Liver (tissue), 9 donors: ENCODE results near the gene PLB1. TPM values are rescaled to one million over a fixed set of nuclear protein-coding genes. Genes with fewer than 3 reads are reported as not detected.

ENCODE experiments used
- DNase-seq: peaks from one replicate; pipeline ENCODE4 v3.0.0-alpha.2; 2017; ENCODE audit warnings: low spot score
- H3K27ac ChIP-seq, 2 donors: one replicate each; pipeline ENCODE4 v1.7.0; 2013; ENCODE audit warnings: inconsistent platforms in 2 of 2, low read length in 2 of 2, control low read depth in 1 of 2, low read depth in 1 of 2, mild to moderate bottlenecking in 1 of 2
- H3K27me3 ChIP-seq, 4 donors: one replicate each; pipeline versions ENCODE4 v1.6.1 to v1.7.0; 2013; ENCODE audit warnings: low read length in 3 of 4, inconsistent platforms in 1 of 4, mild to moderate bottlenecking in 1 of 4, moderate library complexity in 1 of 4; ENCODE audit not compliant: control insufficient read depth in 4 of 4, insufficient read depth in 4 of 4
- H3K36me3 ChIP-seq, 4 donors: one replicate each; pipeline versions ENCODE4 v1.6.1 to v1.7.0; 2013; ENCODE audit warnings: low read length in 3 of 4, mild to moderate bottlenecking in 3 of 4, low read depth in 1 of 4, moderate library complexity in 1 of 4; ENCODE audit not compliant: control insufficient read depth in 4 of 4, insufficient read depth in 3 of 4
- H3K4me1 ChIP-seq, 4 donors: one replicate each; pipeline versions ENCODE4 v1.6.1 to v1.7.0; 2013; ENCODE audit warnings: low read length in 3 of 4, mild to moderate bottlenecking in 3 of 4, moderate library complexity in 1 of 4; ENCODE audit not compliant: control insufficient read depth in 4 of 4, insufficient read depth in 4 of 4
- H3K4me3 ChIP-seq, 3 donors: one replicate each; pipeline versions ENCODE4 v1.6.1 to v1.7.0; 2013; ENCODE audit warnings: low read length in 3 of 3, control low read depth in 1 of 3, low read depth in 1 of 3, mild to moderate bottlenecking in 1 of 3
- H3K9ac ChIP-seq, 2 donors: one replicate each; pipeline ENCODE4 v1.7.0; 2013; ENCODE audit warnings: low read length in 2 of 2, mild to moderate bottlenecking in 2 of 2, moderate library complexity in 2 of 2, control low read depth in 1 of 2, low read depth in 1 of 2
- H3K9me3 ChIP-seq, 4 donors: one replicate each; pipeline versions ENCODE4 v1.6.1 to v1.7.0; 2013; ENCODE audit warnings: low read length in 3 of 4; ENCODE audit not compliant: control insufficient read depth in 4 of 4
- EGR1 ChIP-seq, 2 donors: IDR thresholded peaks; 2 replicates each; pipeline ENCODE4 v1.6.1; 2016 to 2018; ENCODE audit warnings: antibody characterized with exemption in 2 of 2, low read depth in 2 of 2
- FOXA1 ChIP-seq: IDR thresholded peaks from 2 replicates; pipeline ENCODE4 v1.6.1; 2016; ENCODE audit warnings: antibody characterized with exemption
- FOXA2 ChIP-seq: IDR thresholded peaks from 2 replicates; pipeline ENCODE4 v1.6.1; 2016; ENCODE audit warnings: antibody characterized with exemption
- GABPA ChIP-seq, 2 donors: IDR thresholded peaks in 1 of 2; conservative IDR thresholded peaks in 1 of 2; 2 replicates each; pipeline ENCODE4 v1.6.1; 2016; ENCODE audit warnings: antibody characterized with exemption in 2 of 2, mild to moderate bottlenecking in 1 of 2, moderate library complexity in 1 of 2
- HNF4A ChIP-seq, 2 donors: conservative IDR thresholded peaks; 2 replicates each; pipeline ENCODE4 v1.6.1; 2016; ENCODE audit warnings: antibody characterized with exemption in 2 of 2, mild to moderate bottlenecking in 2 of 2
- HNF4G ChIP-seq: IDR thresholded peaks from 2 replicates; pipeline ENCODE4 v1.6.1; 2016; ENCODE audit warnings: antibody characterized with exemption
- JUND ChIP-seq, 2 donors: IDR thresholded peaks; 2 replicates each; pipeline ENCODE4 v1.6.1; 2016; ENCODE audit warnings: antibody characterized with exemption in 2 of 2
- NR2F2 ChIP-seq: IDR thresholded peaks from 2 replicates; pipeline ENCODE4 v1.6.1; 2016; ENCODE audit warnings: antibody characterized with exemption
- RAD21 ChIP-seq, 2 donors: IDR thresholded peaks; 2 replicates each; pipeline ENCODE4 v1.6.1; 2016; ENCODE audit warnings: antibody characterized with exemption in 2 of 2, mild to moderate bottlenecking in 2 of 2
- RXRA ChIP-seq, 2 donors: IDR thresholded peaks; 2 replicates each; pipeline ENCODE4 v1.6.1; 2017 to 2018; ENCODE audit warnings: antibody characterized with exemption in 2 of 2, mild to moderate bottlenecking in 1 of 2
- SP1 ChIP-seq: IDR thresholded peaks from 2 replicates; pipeline ENCODE4 v1.6.1; 2018; ENCODE audit warnings: antibody characterized with exemption, mild to moderate bottlenecking
- TAF1 ChIP-seq: conservative IDR thresholded peaks from 2 replicates; pipeline ENCODE4 v1.6.1; 2016; ENCODE audit warnings: antibody characterized with exemption, mild to moderate bottlenecking
- YY1 ChIP-seq: IDR thresholded peaks from 2 replicates; pipeline ENCODE4 v1.6.1; 2016; ENCODE audit warnings: antibody characterized with exemption, mild to moderate bottlenecking
- WGBS: extraction: QIAGEN DNeasy Blood & Tissue Kit; methylation state at CpG from one replicate; pipeline ENCODE4 v1.1.7; 2013; 5-methylcytosine and 5-hydroxymethylcytosine counted together
- polyA plus RNA-seq, 2 donors: library from polyadenylated mRNA; stranded (reverse) in 1 of 2; unstranded in 1 of 2; fragments of 200-250 nt in 1 of 2; fragments of >200 nt in 1 of 2; fragmentation: Nextera tagmentation in 1 of 2; extraction: Ambion mirVana in 1 of 2; gene quantifications; one replicate each; pipeline versions ENCODE4 v1.2.1 to v1.2.3, GENCODE V29; 2013 to 2015
- total RNA-seq, 2 donors: library from RNA; depleted of rRNA; stranded (reverse); fragments of >200 nt; gene quantifications; one replicate each; pipeline ENCODE4 v1.2.3, GENCODE V29; 2014
- TF ChIP-seq, protein P1 (sequence below): IDR thresholded peaks from 2 replicates; pipeline ENCODE4 v1.6.1; 2016; ENCODE audit warnings: antibody characterized with exemption
- TF ChIP-seq, protein P2 (sequence below): IDR thresholded peaks from 2 replicates; pipeline ENCODE4 v1.6.1; 2016; ENCODE audit warnings: antibody characterized with exemption
- TF ChIP-seq, protein P3 (sequence below): IDR thresholded peaks from 2 replicates; pipeline ENCODE4 v1.6.1; 2016; ENCODE audit warnings: antibody characterized with exemption, mild to moderate bottlenecking
- TF ChIP-seq, protein P4 (sequence below): IDR thresholded peaks from 2 replicates; pipeline ENCODE4 v1.6.1; 2016; ENCODE audit warnings: antibody characterized with exemption
- TF ChIP-seq, protein P5 (sequence below): fragments of 150-350 bp; IDR thresholded peaks from 2 replicates; pipeline ENCODE4 v1.5.1; 2017; ENCODE audit warnings: improper control_type of control experiment, low read depth, low read length; ENCODE audit not compliant: missing input control
- donor health status: healthy.
- donor health status: healthy.
- donor health status: healthy.
- donor health status: healthy.
- donor health status: healthy.

PLB1 gene
- total and polyA plus RNA-seq, 4 donors = 0.58 to 4.5 (median 1.6) TPM

DNA sequence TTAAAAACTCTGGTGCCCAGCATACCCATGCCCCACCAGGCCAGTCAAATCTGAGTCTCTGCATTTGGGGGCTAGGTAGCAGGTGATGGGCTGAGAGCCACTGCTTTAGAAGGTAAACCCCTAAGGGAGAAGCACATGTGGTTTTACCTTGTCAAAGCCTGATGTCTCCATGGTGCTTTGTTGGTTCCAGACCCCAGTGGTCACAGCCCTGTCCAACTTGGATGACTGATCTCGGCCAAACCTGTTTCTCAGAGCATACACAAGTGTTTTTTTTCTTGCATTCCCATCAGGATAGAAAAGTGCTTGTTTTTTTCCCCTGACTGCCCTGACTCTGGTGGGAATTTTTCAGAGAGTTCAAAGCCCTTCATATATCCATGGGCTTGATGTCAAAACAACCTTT is 13.5 kb downstream of the PLB1 start:
- no peaks in the 10 kb centered on the region for H3K36me3 ChIP-seq
- no peak for TF ChIP-seq RAD21 (IDR thresholded peaks at IDR 0.05)
- TF ChIP-seq, protein P1, sequence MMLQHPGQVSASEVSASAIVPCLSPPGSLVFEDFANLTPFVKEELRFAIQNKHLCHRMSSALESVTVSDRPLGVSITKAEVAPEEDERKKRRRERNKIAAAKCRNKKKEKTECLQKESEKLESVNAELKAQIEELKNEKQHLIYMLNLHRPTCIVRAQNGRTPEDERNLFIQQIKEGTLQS = no peak
- TF ChIP-seq, protein P2, sequence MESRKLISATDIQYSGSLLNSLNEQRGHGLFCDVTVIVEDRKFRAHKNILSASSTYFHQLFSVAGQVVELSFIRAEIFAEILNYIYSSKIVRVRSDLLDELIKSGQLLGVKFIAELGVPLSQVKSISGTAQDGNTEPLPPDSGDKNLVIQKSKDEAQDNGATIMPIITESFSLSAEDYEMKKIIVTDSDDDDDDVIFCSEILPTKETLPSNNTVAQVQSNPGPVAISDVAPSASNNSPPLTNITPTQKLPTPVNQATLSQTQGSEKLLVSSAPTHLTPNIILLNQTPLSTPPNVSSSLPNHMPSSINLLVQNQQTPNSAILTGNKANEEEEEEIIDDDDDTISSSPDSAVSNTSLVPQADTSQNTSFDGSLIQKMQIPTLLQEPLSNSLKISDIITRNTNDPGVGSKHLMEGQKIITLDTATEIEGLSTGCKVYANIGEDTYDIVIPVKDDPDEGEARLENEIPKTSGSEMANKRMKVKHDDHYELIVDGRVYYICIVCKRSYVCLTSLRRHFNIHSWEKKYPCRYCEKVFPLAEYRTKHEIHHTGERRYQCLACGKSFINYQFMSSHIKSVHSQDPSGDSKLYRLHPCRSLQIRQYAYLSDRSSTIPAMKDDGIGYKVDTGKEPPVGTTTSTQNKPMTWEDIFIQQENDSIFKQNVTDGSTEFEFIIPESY = no peak
- TF ChIP-seq JUND (IDR thresholded peaks at IDR 0.05) = no peak
- TF ChIP-seq GABPA (IDR thresholded peaks at IDR 0.05 in 1 of 2, conservative IDR thresholded peaks at IDR 0.05 in 1 of 2) = no peak
- TF ChIP-seq EGR1 (IDR thresholded peaks at IDR 0.05; ENCODE audit: low read depth in 2 of 2) = no peak
- TF ChIP-seq HNF4G = no peak
- TF ChIP-seq SP1 = no peak
- no peak for TF ChIP-seq FOXA2
- no peak for TF ChIP-seq HNF4A (conservative IDR thresholded peaks at IDR 0.05)
- TF ChIP-seq RXRA (IDR thresholded peaks at IDR 0.05) = no peak
- TF ChIP-seq YY1 = no peak
- TF ChIP-seq, protein P3, sequence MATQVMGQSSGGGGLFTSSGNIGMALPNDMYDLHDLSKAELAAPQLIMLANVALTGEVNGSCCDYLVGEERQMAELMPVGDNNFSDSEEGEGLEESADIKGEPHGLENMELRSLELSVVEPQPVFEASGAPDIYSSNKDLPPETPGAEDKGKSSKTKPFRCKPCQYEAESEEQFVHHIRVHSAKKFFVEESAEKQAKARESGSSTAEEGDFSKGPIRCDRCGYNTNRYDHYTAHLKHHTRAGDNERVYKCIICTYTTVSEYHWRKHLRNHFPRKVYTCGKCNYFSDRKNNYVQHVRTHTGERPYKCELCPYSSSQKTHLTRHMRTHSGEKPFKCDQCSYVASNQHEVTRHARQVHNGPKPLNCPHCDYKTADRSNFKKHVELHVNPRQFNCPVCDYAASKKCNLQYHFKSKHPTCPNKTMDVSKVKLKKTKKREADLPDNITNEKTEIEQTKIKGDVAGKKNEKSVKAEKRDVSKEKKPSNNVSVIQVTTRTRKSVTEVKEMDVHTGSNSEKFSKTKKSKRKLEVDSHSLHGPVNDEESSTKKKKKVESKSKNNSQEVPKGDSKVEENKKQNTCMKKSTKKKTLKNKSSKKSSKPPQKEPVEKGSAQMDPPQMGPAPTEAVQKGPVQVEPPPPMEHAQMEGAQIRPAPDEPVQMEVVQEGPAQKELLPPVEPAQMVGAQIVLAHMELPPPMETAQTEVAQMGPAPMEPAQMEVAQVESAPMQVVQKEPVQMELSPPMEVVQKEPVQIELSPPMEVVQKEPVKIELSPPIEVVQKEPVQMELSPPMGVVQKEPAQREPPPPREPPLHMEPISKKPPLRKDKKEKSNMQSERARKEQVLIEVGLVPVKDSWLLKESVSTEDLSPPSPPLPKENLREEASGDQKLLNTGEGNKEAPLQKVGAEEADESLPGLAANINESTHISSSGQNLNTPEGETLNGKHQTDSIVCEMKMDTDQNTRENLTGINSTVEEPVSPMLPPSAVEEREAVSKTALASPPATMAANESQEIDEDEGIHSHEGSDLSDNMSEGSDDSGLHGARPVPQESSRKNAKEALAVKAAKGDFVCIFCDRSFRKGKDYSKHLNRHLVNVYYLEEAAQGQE = no peak
- TF ChIP-seq, protein P4, sequence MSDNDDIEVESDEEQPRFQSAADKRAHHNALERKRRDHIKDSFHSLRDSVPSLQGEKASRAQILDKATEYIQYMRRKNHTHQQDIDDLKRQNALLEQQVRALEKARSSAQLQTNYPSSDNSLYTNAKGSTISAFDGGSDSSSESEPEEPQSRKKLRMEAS = no peak
- TF ChIP-seq FOXA1 = no peak
- TF ChIP-seq, protein P5, sequence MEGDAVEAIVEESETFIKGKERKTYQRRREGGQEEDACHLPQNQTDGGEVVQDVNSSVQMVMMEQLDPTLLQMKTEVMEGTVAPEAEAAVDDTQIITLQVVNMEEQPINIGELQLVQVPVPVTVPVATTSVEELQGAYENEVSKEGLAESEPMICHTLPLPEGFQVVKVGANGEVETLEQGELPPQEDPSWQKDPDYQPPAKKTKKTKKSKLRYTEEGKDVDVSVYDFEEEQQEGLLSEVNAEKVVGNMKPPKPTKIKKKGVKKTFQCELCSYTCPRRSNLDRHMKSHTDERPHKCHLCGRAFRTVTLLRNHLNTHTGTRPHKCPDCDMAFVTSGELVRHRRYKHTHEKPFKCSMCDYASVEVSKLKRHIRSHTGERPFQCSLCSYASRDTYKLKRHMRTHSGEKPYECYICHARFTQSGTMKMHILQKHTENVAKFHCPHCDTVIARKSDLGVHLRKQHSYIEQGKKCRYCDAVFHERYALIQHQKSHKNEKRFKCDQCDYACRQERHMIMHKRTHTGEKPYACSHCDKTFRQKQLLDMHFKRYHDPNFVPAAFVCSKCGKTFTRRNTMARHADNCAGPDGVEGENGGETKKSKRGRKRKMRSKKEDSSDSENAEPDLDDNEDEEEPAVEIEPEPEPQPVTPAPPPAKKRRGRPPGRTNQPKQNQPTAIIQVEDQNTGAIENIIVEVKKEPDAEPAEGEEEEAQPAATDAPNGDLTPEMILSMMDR = no peak
- no peak for TF ChIP-seq TAF1
- TF ChIP-seq NR2F2 = no peak
- no peaks in the 10 kb centered on the region for H3K4me1 ChIP-seq
- H3K9me3 ChIP-seq = no peaks in the 10 kb centered on the region
- H3K27me3 ChIP-seq = no peaks in the 10 kb centered on the region
- no peak overlapping the region for H3K4me3 ChIP-seq
- DNase-seq = no peak
- WGBS = 60% methylated on average over 1 of the region's 1 CpG
- no peak overlapping the region for H3K27ac ChIP-seq
- H3K9ac ChIP-seq = no peak overlapping the region
